Peyer's patch (tissue), 4 donors: ENCODE measurements around the gene MTHFSD. TPM values are rescaled to one million over a fixed set of nuclear protein-coding genes. Genes with fewer than 3 reads are reported as not detected.
A peak's percentile ranks its signal among the peaks of the same experiment; 100 is the strongest.

Experiments used
- DNase-seq, 3 donors: peaks; one replicate each; pipeline ENCODE4 v3.0.0-alpha.2; 2017 to 2019
- H3K27ac ChIP-seq, 4 donors: fragments of 200-600 bp; sonication (generic); one replicate each; pipeline ENCODE4 v1.5.1; 2016 to 2019
- H3K27me3 ChIP-seq, 2 donors: fragments of 200-600 bp; sonication (generic); one replicate each; pipeline ENCODE4 v1.5.1; 2019
- H3K36me3 ChIP-seq, 3 donors: fragments of 200-600 bp; sonication (generic); one replicate each; pipeline ENCODE4 v1.5.1; 2016 to 2019
- H3K4me1 ChIP-seq, 4 donors: fragments of 200-600 bp; sonication (generic); one replicate each; pipeline ENCODE4 v1.5.1; 2016 to 2019
- H3K4me3 ChIP-seq, 4 donors: fragments of 200-600 bp; sonication (generic); 1 replicate in 3 of 4; 2 replicates in 1 of 4; pipeline ENCODE4 v1.5.1; 2016 to 2019; ENCODE audit warnings: mild to moderate bottlenecking in 1 of 4
- H3K9me3 ChIP-seq, 4 donors: fragments of 200-600 bp; sonication (generic); one replicate each; pipeline ENCODE4 v1.5.1; 2016 to 2019; ENCODE audit warnings: mild to moderate bottlenecking in 1 of 4
- CTCF ChIP-seq, 6 experiments: fragments of 450-650 bp in 4 of 6; fragments of 200-600 bp in 2 of 6; sonication (generic) in 1 of 6; IDR thresholded peaks; one replicate each; pipeline ENCODE4 v1.5.1; 2017 to 2019; ENCODE audit warnings: antibody characterized with exemption in 6 of 6, mild to moderate bottlenecking in 3 of 6, moderate library complexity in 1 of 6
- POLR2A ChIP-seq, 2 donors: fragments of 450-650 bp; IDR thresholded peaks; one replicate each; pipeline ENCODE4 v1.5.1; 2017; ENCODE audit warnings: antibody characterized with exemption in 2 of 2, mild to moderate bottlenecking in 2 of 2, moderate library complexity in 2 of 2
- total RNA-seq, 4 donors: library from RNA; depleted of rRNA; stranded (reverse); fragments of >200 nt; gene quantifications; one replicate each; pipeline ENCODE4 v1.1.0, GENCODE V29; 2016

MTHFSD gene
- total RNA-seq, 4 donors from 2014 or later = 18.2 to 35.4 (median 21.9) TPM

GRCh38 chr16:86534779-86535615 lies 20.0 kb downstream of the MTHFSD start:
- peaks cover 0 to 38% (median 0%) of the 10 kb centered on the region in 3 donors for H3K36me3 ChIP-seq

GRCh38 chr16:86533767-86534351 lies 21.2 kb downstream of the MTHFSD start:
- TF ChIP-seq POLR2A (IDR thresholded peaks at IDR 0.05) = no peak
- no peak for TF ChIP-seq CTCF (IDR thresholded peaks at IDR 0.05)
- no peak overlapping the region for H3K4me3 ChIP-seq
- no peaks in the 10 kb centered on the region for H3K9me3 ChIP-seq
- peaks cover 0 to 27% (median 0%) of the 10 kb centered on the region in 3 donors for H3K36me3 ChIP-seq
- no peaks in the 10 kb centered on the region for H3K27me3 ChIP-seq
- DNase-seq = no peak
- no peaks in the 10 kb centered on the region for H3K4me1 ChIP-seq
- H3K27ac ChIP-seq = no peak overlapping the region

More at GRCh38 chr16:86534779-86535615, 20.0 kb downstream of the MTHFSD start:
- Histone ChIP-seq H3K4me1 (no peaks in the 10 kb centered on the region), H3K4me3 (no peak overlapping the region), H3K27ac (no peak overlapping the region), H3K27me3 (no peaks in the 10 kb centered on the region), H3K9me3 (no peaks in the 10 kb centered on the region)
- no peak for DNase-seq
- TF ChIP-seq POLR2A (IDR thresholded peaks at IDR 0.05) (no peak), CTCF (IDR thresholded peaks at IDR 0.05) (no peak)

GRCh38 chr16:86533076-86533475 lies 22.0 kb downstream of the MTHFSD start:
- Histone ChIP-seq H3K27me3 (no peaks in the 10 kb centered on the region), H3K36me3 (peaks cover 0 to 19% (median 0%) of the 10 kb centered on the region in 3 donors), H3K4me3 (no peak overlapping the region), H3K9me3 (no peaks in the 10 kb centered on the region), H3K27ac (no peak overlapping the region), H3K4me1 (no peaks in the 10 kb centered on the region)
- TF ChIP-seq POLR2A (IDR thresholded peaks at IDR 0.05) (no peak), CTCF (IDR thresholded peaks at IDR 0.05) (no peak)
- DNase-seq = no peak

- DNase-seq = no peak
- Histone ChIP-seq H3K27ac (no peak overlapping the region), H3K36me3 (peaks cover 0 to 13% (median 0%) of the 10 kb centered on the region in 3 donors), H3K9me3 (no peaks in the 10 kb centered on the region), H3K4me3 (no peak overlapping the region), H3K4me1 (no peaks in the 10 kb centered on the region), H3K27me3 (no peaks in the 10 kb centered on the region)
- TF ChIP-seq CTCF (IDR thresholded peaks at IDR 0.05) (no peak), POLR2A (IDR thresholded peaks at IDR 0.05) (no peak)
These were observed 22.6 kb downstream of the MTHFSD start for GRCh38 chr16:86532526-86532815.

- TF ChIP-seq POLR2A (IDR thresholded peaks at IDR 0.05) = no peak
- TF ChIP-seq CTCF (IDR thresholded peaks at IDR 0.05) = no peak
- H3K4me1 ChIP-seq = no peaks in the 10 kb centered on the region
- H3K4me3 ChIP-seq = no peak overlapping the region
- DNase-seq = no peak
- no peaks in the 10 kb centered on the region for H3K9me3 ChIP-seq
- no peaks in the 10 kb centered on the region for H3K27me3 ChIP-seq
- peak overlapping the region in 3 of 4 donors; percentile 38 to 81 (median 79) for H3K27ac ChIP-seq
- H3K36me3 ChIP-seq = peaks cover 0 to 12% (median 0%) of the 10 kb centered on the region in 3 donors
These were observed 23.2 kb downstream of the MTHFSD start for GRCh38 chr16:86531641-86532525.
